ENCODE measurements around the gene CLTA. TPM values are rescaled to one million over a fixed set of nuclear protein-coding genes. Genes with fewer than 3 reads are reported as not detected.

The CLTA gene
- total and polyA plus RNA-seq, 2 of the 8 experiments (the other 6 are each of a cell fraction or from before 2014, with no cell fraction given), result 137 to 236 TPM

GRCh38 chr9:36207016-36207415 lies 16.3 kb downstream of the CLTA start:
- Histone ChIP-seq H2BK12ac (ENCODE audit: low read depth, low read length) (no peak overlapping the region), H3K23ac (ENCODE audit: insufficient read length) (no peak overlapping the region), H2AK5ac (ENCODE audit: low read depth, low read length) (no peak overlapping the region), H4K20me1 (replicated peaks in 1 of 2; ENCODE audit: control insufficient read depth in 1 of 2, insufficient read depth in 2 of 2, low read length in 2 of 2) (peaks cover 12 to 35% of the 10 kb centered on the region in 2 experiments), H2AFZ (ENCODE audit: low read length) (no peak overlapping the region), H3K79me2 (ENCODE audit: control insufficient read depth in 1 of 2, insufficient read depth in 2 of 2, low read length in 2 of 2) (peaks cover 3 to 61% of the 10 kb centered on the region in 2 experiments; a peak in 2 of 4 replicates), H3K4me3 (ENCODE audit: extremely low read depth in 1 of 4, insufficient read depth in 2 of 4, low read depth in 3 of 4, low read length in 4 of 4) (no peak overlapping the region), H3K23me2 (ENCODE audit: low read depth, low read length) (no peaks in the 10 kb centered on the region), H4K8ac (ENCODE audit: extremely low read depth, insufficient read depth, low read length) (no peak overlapping the region), H2BK5ac (ENCODE audit: low read depth, low read length) (no peak overlapping the region), H4K5ac (ENCODE audit: insufficient read length, low read depth, low read length) (no peak overlapping the region), H3K56ac (replicated peaks; ENCODE audit: insufficient read length, low read depth, low read length) (no peak overlapping the region), H2BK15ac (ENCODE audit: low read length) (no peak overlapping the region), H2BK20ac (ENCODE audit: low read length) (no peak overlapping the region), H2BK120ac (replicated peaks; ENCODE audit: low read depth, low read length) (no peak overlapping the region), H3K27ac (ENCODE audit: low read depth, low read length) (no peak overlapping the region), H3K4ac (replicated peaks; ENCODE audit: insufficient read length, low read depth, low read length) (no peak overlapping the region), H3K18ac (ENCODE audit: extremely low read depth, low read length) (no peak overlapping the region), H3K27me3 (replicated peaks in 1 of 4; ENCODE audit: control insufficient read depth in 3 of 4, extremely low read depth in 1 of 4, insufficient read depth in 3 of 4, low read length in 3 of 4) (no peaks in the 10 kb centered on the region), H3K14ac (ENCODE audit: insufficient read length) (no peak overlapping the region), H4K91ac (replicated peaks; ENCODE audit: insufficient read length, low read length) (no peak overlapping the region), H3K9ac (replicated peaks in 1 of 4; ENCODE audit: extremely low read depth in 1 of 4, low read depth in 3 of 4, low read length in 3 of 4) (no peak overlapping the region), H3K79me1 (ENCODE audit: low read depth, low read length) (peaks cover 11% of the 10 kb centered on the region), H3K4me1 (replicated peaks in 1 of 4; ENCODE audit: control insufficient read depth in 3 of 4, insufficient read depth in 4 of 4, low read length in 3 of 4) (no peaks in the 10 kb centered on the region; a peak in 1 of 7 replicates), H3K4me2 (ENCODE audit: insufficient read depth in 1 of 2, low read depth in 2 of 2, low read length in 2 of 2) (no peak overlapping the region), H3K9me3 (ENCODE audit: insufficient read depth in 2 of 2, low read depth in 1 of 2, low read length in 1 of 2) (no peaks in the 10 kb centered on the region), H3K36me3 (ENCODE audit: control insufficient read depth in 2 of 4, insufficient read depth in 4 of 4, low read length in 3 of 4) (peaks cover 39 to 98% (median 77%) of the 10 kb centered on the region in 4 experiments)
- WGBS, 2 experiments (ENCODE audit: extremely low coverage in 1 of 2, insufficient coverage in 1 of 2, insufficient read length in 1 of 2, insufficient replicate concordance in 2 of 2, low coverage in 1 of 2, low lambda C conversion rate in 2 of 2, missing lambda C conversion rate in 1 of 2), result 87% methylated on average over 4 of the region's 4 CpGs; no CpG with 5 or more reads in 1 of the 2 experiments
- no peak for DNase-seq (ENCODE audit: low read depth in 1 of 2, low spot score in 2 of 2)
- no peak for FAIRE-seq
- ChIA-PET POLR2A (ENCODE audit: partially characterized antibody) (interaction anchor here (0.6 to 1.5 kb wide), 4 partner anchors 8 to 51 kb away, joined by 3 to 6 read pairs (median 4); partner anchors contain the start of genes CLTA and GNE), CTCF (ENCODE audit: partially characterized antibody) (interaction anchor here (0.6 to 1.5 kb wide), 5 partner anchors 10 to 122 kb away, joined by 3 to 4 read pairs (median 3); no protein-coding TSS in a partner anchor)
- TF ChIP-seq POLR2A (IDR thresholded peaks at IDR 0.05; ENCODE audit: control extremely low read depth in 1 of 2, low read depth in 2 of 2, low read length in 2 of 2) (no peak), KDM5A (IDR thresholded peaks at IDR 0.05; ENCODE audit: low read length) (no peak), CBX8 (IDR thresholded peaks at IDR 0.05; ENCODE audit: borderline replicate concordance, low read depth, low read length) (no peak), RXRA (IDR thresholded peaks at IDR 0.05; ENCODE audit: insufficient read depth, low read depth, low read length) (no peak), JUND (IDR thresholded peaks at IDR 0.05; ENCODE audit: low read length) (no peak), EP300 (IDR thresholded peaks at IDR 0.05; ENCODE audit: borderline replicate concordance in 1 of 2, low read depth in 2 of 2, low read length in 2 of 2) (no peak), SP4 (IDR thresholded peaks at IDR 0.05; ENCODE audit: low read length) (no peak), HDAC2 (IDR thresholded peaks at IDR 0.05; ENCODE audit: borderline replicate concordance in 1 of 2, low read depth in 2 of 2, low read length in 2 of 2) (no peak), SP1 (IDR thresholded peaks at IDR 0.05; ENCODE audit: low read depth, low read length) (no peak), CTCF (IDR thresholded peaks at IDR 0.05; ENCODE audit: control extremely low read depth in 1 of 3, insufficient read depth in 1 of 3, low read depth in 1 of 3, low read length in 3 of 3) (no peak), CTBP2 (IDR thresholded peaks at IDR 0.05; ENCODE audit: borderline replicate concordance, insufficient read depth, insufficient read length, low read length) (no peak)

Measured in H1 (cell line).